H9 (cell line): ENCODE results near the gene CAV3. TPM values are rescaled to one million over a fixed set of nuclear protein-coding genes. Genes with fewer than 3 reads are reported as not detected.

Experiments used
- DNase-seq: peaks from one replicate; pipeline ENCODE4 v3.0.0-alpha.2; 2017
- H2AFZ ChIP-seq: one replicate; pipeline ENCODE4 v1.6.1; 2013; ENCODE audit warnings: mild to moderate bottlenecking, low read length, control low read depth, moderate library complexity
- H2AK5ac ChIP-seq: 2 replicates; pipeline ENCODE4 v1.6.1; 2013; ENCODE audit warnings: low read length, control low read depth, mixed read lengths; ENCODE audit not compliant: insufficient read length
- H2BK120ac ChIP-seq: one replicate; pipeline ENCODE4 v1.6.1; 2013; ENCODE audit warnings: low read depth, mild to moderate bottlenecking, low read length, control low read depth, inconsistent platforms; ENCODE audit not compliant: poor library complexity, severe bottlenecking
- H2BK12ac ChIP-seq: 2 replicates; pipeline ENCODE4 v1.6.1; 2013; ENCODE audit warnings: low read length, control low read depth, mixed read lengths, low read depth; ENCODE audit not compliant: insufficient read length
- H2BK15ac ChIP-seq: 2 replicates; pipeline ENCODE4 v1.6.1; 2013; ENCODE audit warnings: low read depth, low read length, control low read depth
- H2BK20ac ChIP-seq: one replicate; pipeline ENCODE4 v1.6.1; 2013; ENCODE audit warnings: low read depth, mild to moderate bottlenecking, low read length, control low read depth, inconsistent platforms; ENCODE audit not compliant: poor library complexity, severe bottlenecking
- H2BK5ac ChIP-seq: 2 replicates; pipeline ENCODE4 v1.6.1; 2013; ENCODE audit warnings: low read length, control low read depth, mixed read lengths; ENCODE audit not compliant: insufficient read length
- H3K14ac ChIP-seq: 2 replicates; pipeline ENCODE4 v1.6.1; 2013; ENCODE audit warnings: low read length, control low read depth; ENCODE audit not compliant: insufficient read depth
- H3K18ac ChIP-seq: 2 replicates; pipeline ENCODE4 v1.6.1; 2013; ENCODE audit warnings: low read depth, mild to moderate bottlenecking, mixed read lengths, low read length, control low read depth; ENCODE audit not compliant: insufficient read length
- H3K23ac ChIP-seq: 2 replicates; pipeline ENCODE4 v1.6.1; 2013; ENCODE audit warnings: low read length, control low read depth, mixed read lengths, low read depth; ENCODE audit not compliant: insufficient read length
- H3K23me2 ChIP-seq: 2 replicates; pipeline ENCODE4 v1.6.1; 2013; ENCODE audit warnings: low read depth, mild to moderate bottlenecking, mixed read lengths, low read length, control low read depth; ENCODE audit not compliant: insufficient read length, poor library complexity, severe bottlenecking
- H3K27ac ChIP-seq: 2 replicates; pipeline ENCODE4 v1.5.1; 2013; ENCODE audit warnings: low read length, control low read depth, mixed read lengths, low read depth; ENCODE audit not compliant: insufficient read length
- H3K27me3 ChIP-seq: 2 replicates; pipeline ENCODE4 v1.6.1; 2013; ENCODE audit warnings: low read length, control low read depth, inconsistent platforms; ENCODE audit not compliant: insufficient read depth
- H3K4ac ChIP-seq: 2 replicates; pipeline ENCODE4 v1.6.1; 2013; ENCODE audit warnings: low read depth, mild to moderate bottlenecking, control low read depth, inconsistent platforms, low read length, moderate library complexity
- H3K4me1 ChIP-seq: 2 replicates; pipeline ENCODE4 v1.6.1; 2013; ENCODE audit warnings: low read length, control low read depth, inconsistent platforms; ENCODE audit not compliant: insufficient read depth
- H3K4me2 ChIP-seq: 2 replicates; pipeline ENCODE4 v1.6.1; 2013; ENCODE audit warnings: low read length, control low read depth, mixed read lengths; ENCODE audit not compliant: insufficient read length, insufficient read depth
- H3K56ac ChIP-seq: 2 replicates; pipeline ENCODE4 v1.6.1; 2013; ENCODE audit warnings: low read depth, mild to moderate bottlenecking, mixed read lengths, low read length, control low read depth; ENCODE audit not compliant: insufficient read length
- H3K79me1 ChIP-seq: 2 replicates; pipeline ENCODE4 v1.6.1; 2013; ENCODE audit warnings: low read depth, mild to moderate bottlenecking, moderate library complexity, low read length, control low read depth, inconsistent platforms; ENCODE audit not compliant: insufficient read depth, poor library complexity, severe bottlenecking
- H3K79me2 ChIP-seq: 2 replicates; pipeline ENCODE4 v1.6.1; 2013; ENCODE audit warnings: low read length, control low read depth, inconsistent platforms; ENCODE audit not compliant: insufficient read depth
- H3K9ac ChIP-seq: 2 replicates; pipeline ENCODE4 v1.6.1; 2013; ENCODE audit warnings: low read length, control low read depth, mixed read lengths; ENCODE audit not compliant: insufficient read length; ENCODE audit errors: extremely low read depth
- H3K9me3 ChIP-seq: one replicate; pipeline ENCODE4 v1.6.1; 2013; ENCODE audit warnings: low read depth, low read length, inconsistent platforms; ENCODE audit not compliant: control insufficient read depth
- H3T11ph ChIP-seq: one replicate; pipeline ENCODE4 v1.6.1; 2013; ENCODE audit warnings: mild to moderate bottlenecking, low read length, control low read depth, inconsistent platforms
- H4K20me1 ChIP-seq: one replicate; pipeline ENCODE4 v1.6.1; 2013; ENCODE audit not compliant: control insufficient read depth, insufficient read length, insufficient read depth
- H4K5ac ChIP-seq: 2 replicates; pipeline ENCODE4 v1.6.1; 2013; ENCODE audit warnings: low read depth, mild to moderate bottlenecking, mixed read lengths, low read length, control low read depth; ENCODE audit not compliant: insufficient read length
- H4K8ac ChIP-seq: replicated peaks from 2 replicates; pipeline ENCODE4 v1.6.1; 2013; ENCODE audit warnings: low read length, control low read depth, mixed read lengths, low read depth; ENCODE audit not compliant: insufficient read length
- H4K91ac ChIP-seq: 2 replicates; pipeline ENCODE4 v1.6.1; 2013; ENCODE audit warnings: low read depth, mild to moderate bottlenecking, moderate library complexity, mixed read lengths, low read length, control low read depth; ENCODE audit not compliant: insufficient read length
- H3K27ac Mint-ChIP-seq, 3 experiments: 2 replicates in 2 of 3; 3 replicates in 1 of 3; pipeline ENCODE4 v1.8.0; 2020 to 2021; ENCODE audit warnings: mixed read lengths in 3 of 3, mild to moderate bottlenecking in 1 of 3, moderate library complexity in 1 of 3
- H3K27me3 Mint-ChIP-seq: 2 replicates; pipeline ENCODE4 v1.8.0; 2021; ENCODE audit warnings: low read depth, mild to moderate bottlenecking, moderate library complexity, mixed read lengths
- H3K36me3 Mint-ChIP-seq, 3 experiments: 2 replicates in 2 of 3; 3 replicates in 1 of 3; pipeline ENCODE4 v1.8.0; 2020 to 2021; ENCODE audit warnings: low read depth in 3 of 3, mixed read lengths in 3 of 3; ENCODE audit not compliant: insufficient read depth in 1 of 3
- H3K4me1 Mint-ChIP-seq, 2 experiments: 2 replicates each; pipeline ENCODE4 v1.8.0; 2020; ENCODE audit warnings: mixed read lengths in 2 of 2
- H3K4me3 Mint-ChIP-seq, 2 experiments: 2 replicates in 1 of 2; 3 replicates in 1 of 2; pipeline ENCODE4 v1.8.0; 2020 to 2021; ENCODE audit warnings: mild to moderate bottlenecking in 2 of 2, mixed read lengths in 2 of 2, moderate library complexity in 1 of 2
- H3K9me3 Mint-ChIP-seq, 2 experiments: 2 replicates in 1 of 2; 3 replicates in 1 of 2; pipeline ENCODE4 v1.8.0; 2020; ENCODE audit warnings: mild to moderate bottlenecking in 2 of 2, mixed read lengths in 2 of 2, moderate library complexity in 1 of 2
- WGBS: extraction: QIAGEN DNeasy Blood & Tissue Kit; methylation state at CpG from one replicate; pipeline ENCODE4 v1.1.7; 2013; ENCODE audit warnings: missing lambda C conversion rate, low lambda C conversion rate, mixed read lengths; ENCODE audit not compliant: insufficient read length; ENCODE audit errors: extremely low coverage; 5-methylcytosine and 5-hydroxymethylcytosine counted together
- total RNA-seq: library from RNA; stranded (reverse); gene quantifications from 2 replicates; pipeline ENCODE4 v1.2.1, GENCODE V29; 2021
- TF ChIP-seq, protein P1 (sequence below): fragments of 200-600 bp; sonication (generic); conservative IDR thresholded peaks from 3 replicates; pipeline ENCODE4 v1.8.0; 2021; ENCODE audit warnings: antibody characterized with exemption, mild to moderate bottlenecking

The CAV3 gene
- total RNA-seq, 1 experiment from 2014 or later = not detected

DNA sequence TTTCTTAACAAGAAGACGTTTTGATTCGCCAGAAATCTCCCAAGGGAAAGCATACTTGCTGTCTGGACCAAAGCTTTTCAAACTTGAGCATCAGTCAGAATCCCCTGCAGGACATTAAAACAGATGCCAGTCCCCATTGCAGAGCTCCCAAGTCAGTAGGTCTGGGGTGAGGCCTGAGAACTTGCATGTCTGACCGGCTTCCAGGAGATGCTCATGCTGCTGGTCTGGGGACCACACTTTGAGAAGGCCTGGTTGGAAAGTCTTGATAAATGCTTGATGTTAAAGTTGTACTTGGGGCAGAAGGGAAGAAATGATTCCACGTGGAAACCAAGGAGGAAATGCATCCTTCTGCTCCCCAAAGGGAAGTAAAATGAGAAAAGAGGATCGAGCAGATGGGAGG, 24.3 kb upstream of the CAV3 start:
- H2BK12ac ChIP-seq = no peak overlapping the region
- H3K23me2 ChIP-seq = no peaks in the 10 kb centered on the region
- WGBS = no CpG with 5 or more reads among the region's 5 CpGs
- H3K27ac ChIP-seq = no peak overlapping the region
- no peaks in the 10 kb centered on the region for H3K79me2 ChIP-seq
- H3K18ac ChIP-seq = no peak overlapping the region
- H3K4me1 ChIP-seq = no peaks in the 10 kb centered on the region
- no peak overlapping the region for H3K4me2 ChIP-seq
- no peak overlapping the region for H4K91ac ChIP-seq
- peaks cover 2% of the 10 kb centered on the region for H4K20me1 ChIP-seq
- no peak overlapping the region for H2AFZ ChIP-seq
- H2BK15ac ChIP-seq = no peak overlapping the region
- H2AK5ac ChIP-seq = no peak overlapping the region
- H2BK120ac ChIP-seq = no peak overlapping the region
- H2BK20ac ChIP-seq = no peak overlapping the region
- Mint-ChIP-seq H3K36me3 (no peaks in the 10 kb centered on the region), H3K9me3 (no peaks in the 10 kb centered on the region; a peak in 2 of 5 replicates), H3K27me3 (peaks cover 100% of the 10 kb centered on the region), H3K4me1 (peaks cover under 1% of the 10 kb centered on the region in 2 experiments; a peak in 2 of 4 replicates), H3K4me3 (no peak overlapping the region), H3K27ac (no peak overlapping the region)
- H3K4ac ChIP-seq = no peak overlapping the region
- H3T11ph ChIP-seq = no peak overlapping the region
- H3K9ac ChIP-seq = no peak overlapping the region
- peaks cover 45% of the 10 kb centered on the region for H3K27me3 ChIP-seq
- no peaks in the 10 kb centered on the region for H3K79me1 ChIP-seq
- H3K14ac ChIP-seq = no peak overlapping the region
- H4K5ac ChIP-seq = no peak overlapping the region
- TF ChIP-seq, protein P1, sequence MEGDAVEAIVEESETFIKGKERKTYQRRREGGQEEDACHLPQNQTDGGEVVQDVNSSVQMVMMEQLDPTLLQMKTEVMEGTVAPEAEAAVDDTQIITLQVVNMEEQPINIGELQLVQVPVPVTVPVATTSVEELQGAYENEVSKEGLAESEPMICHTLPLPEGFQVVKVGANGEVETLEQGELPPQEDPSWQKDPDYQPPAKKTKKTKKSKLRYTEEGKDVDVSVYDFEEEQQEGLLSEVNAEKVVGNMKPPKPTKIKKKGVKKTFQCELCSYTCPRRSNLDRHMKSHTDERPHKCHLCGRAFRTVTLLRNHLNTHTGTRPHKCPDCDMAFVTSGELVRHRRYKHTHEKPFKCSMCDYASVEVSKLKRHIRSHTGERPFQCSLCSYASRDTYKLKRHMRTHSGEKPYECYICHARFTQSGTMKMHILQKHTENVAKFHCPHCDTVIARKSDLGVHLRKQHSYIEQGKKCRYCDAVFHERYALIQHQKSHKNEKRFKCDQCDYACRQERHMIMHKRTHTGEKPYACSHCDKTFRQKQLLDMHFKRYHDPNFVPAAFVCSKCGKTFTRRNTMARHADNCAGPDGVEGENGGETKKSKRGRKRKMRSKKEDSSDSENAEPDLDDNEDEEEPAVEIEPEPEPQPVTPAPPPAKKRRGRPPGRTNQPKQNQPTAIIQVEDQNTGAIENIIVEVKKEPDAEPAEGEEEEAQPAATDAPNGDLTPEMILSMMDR = no peak
- no peak overlapping the region for H3K56ac ChIP-seq
- H3K9me3 ChIP-seq = no peaks in the 10 kb centered on the region
- no peak overlapping the region for H2BK5ac ChIP-seq
- DNase-seq = no peak
- no peak overlapping the region for H4K8ac ChIP-seq
- no peak overlapping the region for H3K23ac ChIP-seq
